DMS114 treated with DMSO at 0.1 percent for 48 hours (cell line): Measurements from ENCODE around the gene PPP2R2B.

Source experiments
- DNase-seq: peaks from one replicate; lab custom pipeline; 2025; ENCODE audit not compliant: unreplicated experiment; lab: John Stamatoyannopoulos, UW

Gene PPP2R2B

DNA sequence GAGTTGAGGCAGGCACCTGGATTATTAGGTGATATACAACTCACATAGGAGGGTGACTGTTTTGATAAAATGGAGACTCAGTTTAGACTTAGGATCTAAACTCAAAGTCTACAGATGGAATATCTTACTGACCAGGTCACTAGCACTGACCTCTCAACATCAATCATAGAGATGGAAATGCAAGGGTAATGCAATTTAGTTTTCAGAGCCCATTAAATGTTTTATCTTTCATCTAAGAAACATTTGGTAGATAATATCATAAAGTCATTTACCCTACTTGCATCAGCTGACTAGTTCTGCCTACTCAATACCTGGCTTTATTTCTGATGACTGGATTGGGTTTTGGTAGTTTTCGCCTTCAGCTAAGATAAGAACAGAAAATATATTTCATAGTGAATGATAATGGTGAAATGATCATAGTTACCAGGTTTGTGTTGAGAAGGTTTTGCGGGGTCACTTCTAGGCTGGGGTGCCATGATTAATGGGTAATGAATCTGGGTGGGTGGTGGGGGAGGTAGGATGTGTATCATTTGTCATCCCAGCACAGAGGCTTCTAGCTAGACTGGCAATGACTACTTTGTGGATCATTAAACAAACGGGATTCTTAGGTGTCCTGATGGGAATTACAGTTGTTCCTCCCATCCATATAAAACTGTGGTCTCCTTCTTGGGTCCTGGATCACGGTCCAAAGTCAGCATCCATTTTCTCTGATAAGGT lies 173.4 kb downstream of the PPP2R2B start:
- DNase-seq = no peak

DNA sequence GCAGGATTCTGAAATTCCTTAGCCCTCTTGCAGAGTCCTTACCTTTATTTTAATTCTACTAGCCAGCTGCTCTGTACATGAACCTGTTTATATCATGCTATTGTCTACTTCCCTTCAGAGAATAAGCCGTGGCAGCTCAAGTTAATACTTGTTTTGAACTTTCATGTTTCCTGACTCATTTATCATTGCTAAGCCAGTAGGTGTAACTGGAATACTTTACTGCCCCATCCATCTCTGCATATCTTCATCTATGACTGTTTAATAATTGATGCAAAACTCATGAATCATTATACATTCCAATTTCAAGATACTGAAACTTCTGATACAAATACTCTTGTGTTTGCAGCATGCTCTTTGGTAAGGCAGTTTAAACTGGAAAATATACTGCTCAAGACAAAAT lies 174.7 kb downstream of the PPP2R2B start:
- DNase-seq = no peak

DNA sequence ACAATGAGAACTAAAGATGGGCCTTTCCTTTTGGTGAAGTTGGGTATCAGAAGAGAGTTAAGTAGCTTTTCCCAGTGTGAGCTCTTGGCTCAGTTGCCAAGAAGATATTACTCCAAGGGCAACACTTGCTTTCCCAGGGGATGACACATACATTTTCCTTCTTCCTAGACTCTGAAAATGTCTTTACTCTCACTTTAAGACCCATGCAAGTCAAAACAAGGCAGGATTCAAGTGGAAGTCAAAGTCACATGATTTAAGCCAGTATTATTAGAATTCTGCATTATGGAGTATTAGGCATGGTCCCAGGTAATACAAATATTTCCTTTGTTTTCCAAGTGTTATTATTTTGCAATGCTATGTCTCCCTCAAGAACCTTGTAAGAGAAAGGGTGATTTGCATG lies 175.1 kb downstream of the PPP2R2B start:
- no peak for DNase-seq

DNA sequence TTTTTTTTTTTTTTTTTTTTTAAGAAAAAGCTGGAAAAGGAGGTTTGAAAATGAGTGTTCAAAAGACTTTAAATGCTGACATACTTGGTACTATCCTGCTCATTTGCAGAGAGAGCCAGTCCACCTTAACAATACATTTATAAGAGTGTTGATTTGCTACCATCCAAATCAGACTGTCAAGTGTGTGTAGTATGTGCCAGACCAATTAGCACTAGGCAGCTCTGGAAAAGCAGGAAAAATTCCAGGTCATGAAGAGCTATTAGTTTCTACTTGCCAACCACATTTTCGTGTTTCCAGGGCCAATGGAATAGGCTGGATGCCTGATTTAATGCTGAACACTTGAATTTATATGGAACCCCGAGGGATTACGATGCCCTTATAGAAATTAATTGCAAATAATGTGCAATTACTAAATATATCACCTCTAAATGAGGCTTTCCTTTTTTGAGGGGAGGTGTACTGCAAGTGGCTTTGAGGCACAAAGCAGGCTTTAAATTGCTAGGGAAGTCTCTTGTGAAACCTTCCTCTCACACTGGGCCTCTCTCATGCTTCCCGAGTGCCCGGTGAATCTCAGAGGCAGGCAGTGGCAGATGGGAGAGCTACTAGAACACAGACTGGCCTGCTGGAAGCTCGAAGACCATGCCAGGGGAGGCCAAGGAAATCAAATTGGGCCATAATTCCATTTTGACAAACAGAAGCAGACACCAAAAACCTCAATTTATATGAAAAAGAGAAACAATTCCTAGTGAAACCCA lies 178.7 kb downstream of the PPP2R2B start:
- DNase-seq = no peak

DNA sequence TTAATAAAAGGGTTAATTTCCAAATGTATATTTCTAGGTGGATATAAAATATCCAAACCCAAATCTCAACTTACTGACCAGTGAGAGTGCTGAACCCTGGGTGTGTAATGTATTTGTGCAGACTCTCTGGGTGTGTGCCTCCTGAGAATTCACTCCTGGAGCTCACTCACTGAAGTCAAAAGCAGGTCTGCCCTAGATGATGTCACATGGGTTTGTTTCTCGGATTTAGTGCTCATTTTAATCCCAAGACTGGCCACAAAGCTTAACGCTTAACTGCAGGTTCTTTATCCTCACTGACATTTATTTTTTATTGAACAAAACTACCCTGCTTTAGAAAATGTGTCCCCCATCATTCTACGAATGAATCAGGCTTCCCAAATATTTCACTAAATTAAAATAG lies 179.4 kb downstream of the PPP2R2B start:
- no peak for DNase-seq

DNA sequence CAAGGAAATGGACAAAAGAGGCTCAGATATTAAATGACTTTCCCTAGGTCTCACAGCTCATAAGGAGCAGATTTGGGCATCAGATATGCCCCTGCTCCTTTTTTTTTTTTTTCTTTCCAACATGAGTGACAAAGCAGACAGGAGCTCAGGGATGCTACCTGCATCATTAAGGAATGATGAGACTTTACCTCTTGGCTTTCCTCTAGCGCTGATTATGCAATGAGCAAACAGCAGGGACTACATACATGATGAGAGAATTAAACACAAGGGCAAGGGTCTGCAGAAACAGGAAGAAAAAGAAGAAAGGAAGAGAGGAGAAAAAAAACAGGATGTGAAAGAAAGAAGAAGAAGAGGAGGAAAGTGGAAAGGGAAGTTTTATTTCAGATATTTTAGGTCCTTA lies 179.9 kb downstream of the PPP2R2B start:
- no peak for DNase-seq

DNA sequence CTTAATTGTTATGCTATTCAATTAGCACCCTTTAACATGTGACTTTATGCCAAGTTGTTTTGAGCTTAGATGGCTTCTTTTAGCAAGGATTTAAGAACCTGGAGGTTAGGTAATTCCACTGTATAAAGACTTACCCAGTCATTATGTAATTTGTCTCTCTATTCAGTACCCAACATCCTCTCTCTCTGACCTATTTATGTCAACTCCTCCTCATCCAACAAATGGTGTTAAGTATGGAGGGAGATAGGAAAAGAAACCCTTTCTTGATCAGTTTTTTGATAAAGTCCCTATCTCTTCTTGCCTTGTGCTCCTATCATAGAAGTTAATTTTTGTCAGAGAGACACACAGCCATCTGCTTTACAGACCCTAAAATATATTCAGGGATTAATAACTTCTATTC lies 181.3 kb downstream of the PPP2R2B start:
- no peak for DNase-seq

DNA sequence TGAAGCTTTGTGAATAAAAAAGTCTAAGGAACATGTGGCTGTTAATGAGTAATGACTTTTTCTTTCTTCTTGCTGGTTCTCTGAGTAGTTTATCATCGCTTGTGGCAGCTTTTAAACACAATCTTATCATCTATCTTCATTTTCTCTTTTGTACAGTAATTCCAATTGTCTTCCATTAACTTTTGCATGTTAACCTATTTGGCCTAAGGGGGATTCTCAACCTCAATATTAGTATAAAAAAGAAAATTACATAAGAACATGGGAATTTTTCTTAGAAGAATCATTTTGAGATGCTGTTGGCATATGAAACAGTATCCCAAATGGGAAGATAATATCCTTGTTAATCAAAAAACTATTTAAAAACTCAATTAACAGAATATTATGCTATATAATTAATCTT lies 182.9 kb downstream of the PPP2R2B start:
- no peak for DNase-seq

DNA sequence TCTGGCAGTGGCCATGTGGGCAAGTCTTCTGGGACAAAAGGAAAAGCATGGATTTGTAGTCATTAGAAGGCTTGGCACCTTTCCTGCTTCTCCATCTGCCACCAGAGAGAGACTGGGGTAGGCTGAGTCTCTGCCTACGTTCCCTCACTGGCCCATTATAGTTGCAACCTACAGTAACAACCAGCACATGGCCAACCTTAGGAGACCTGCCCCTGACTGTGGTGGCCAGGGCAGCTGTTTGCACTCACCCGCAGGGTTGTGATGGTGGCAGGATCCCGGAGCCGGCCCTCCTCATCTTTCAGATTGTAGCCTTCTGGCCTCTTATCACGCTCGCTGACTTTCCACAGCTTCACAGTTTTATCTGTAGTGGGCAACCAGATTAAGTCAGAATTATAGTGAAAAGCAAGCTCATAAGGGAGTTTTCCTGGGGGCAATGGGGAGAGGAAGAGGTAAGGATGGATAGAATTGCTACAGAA lies 187.6 kb downstream of the PPP2R2B start:
- DNase-seq = no peak

DNA sequence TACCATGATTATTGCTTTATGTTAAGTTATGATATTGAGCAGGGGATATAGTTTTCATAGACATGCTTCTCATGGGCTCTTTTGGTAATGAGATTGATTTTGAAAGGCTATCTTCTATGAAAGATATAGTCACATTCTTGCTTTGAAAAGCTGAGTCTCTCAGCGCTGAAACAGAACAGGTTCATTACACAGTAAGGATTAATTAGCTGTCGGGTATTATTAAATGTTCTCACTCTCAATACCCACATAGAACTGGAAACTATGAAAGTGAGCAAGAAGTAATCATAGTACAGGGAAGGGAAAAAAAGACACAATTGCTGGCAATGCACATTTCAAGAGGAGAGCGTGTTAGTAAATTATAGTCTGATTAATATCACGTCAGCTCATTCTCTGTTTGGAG lies 190.9 kb downstream of the PPP2R2B start:
- DNase-seq = no peak

DNA sequence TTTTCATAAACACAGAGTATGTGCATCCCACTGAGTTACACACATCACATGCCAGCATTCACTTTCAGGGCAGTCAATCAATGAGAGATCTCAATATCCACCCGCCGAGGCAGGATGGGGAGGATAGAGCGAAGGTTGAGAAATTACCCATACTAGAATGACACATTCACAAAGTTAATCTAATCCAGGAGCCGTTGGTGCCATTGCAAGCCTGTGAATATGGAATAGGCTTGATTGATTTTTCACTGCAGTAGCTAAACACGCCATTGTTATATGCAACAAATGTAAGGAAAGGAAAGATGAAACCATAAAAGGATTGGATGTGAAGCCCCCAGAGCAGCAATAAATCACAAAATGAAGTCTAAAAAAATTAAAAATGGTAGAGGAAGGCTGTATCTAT lies 194.7 kb downstream of the PPP2R2B start:
- DNase-seq = no peak

DNA sequence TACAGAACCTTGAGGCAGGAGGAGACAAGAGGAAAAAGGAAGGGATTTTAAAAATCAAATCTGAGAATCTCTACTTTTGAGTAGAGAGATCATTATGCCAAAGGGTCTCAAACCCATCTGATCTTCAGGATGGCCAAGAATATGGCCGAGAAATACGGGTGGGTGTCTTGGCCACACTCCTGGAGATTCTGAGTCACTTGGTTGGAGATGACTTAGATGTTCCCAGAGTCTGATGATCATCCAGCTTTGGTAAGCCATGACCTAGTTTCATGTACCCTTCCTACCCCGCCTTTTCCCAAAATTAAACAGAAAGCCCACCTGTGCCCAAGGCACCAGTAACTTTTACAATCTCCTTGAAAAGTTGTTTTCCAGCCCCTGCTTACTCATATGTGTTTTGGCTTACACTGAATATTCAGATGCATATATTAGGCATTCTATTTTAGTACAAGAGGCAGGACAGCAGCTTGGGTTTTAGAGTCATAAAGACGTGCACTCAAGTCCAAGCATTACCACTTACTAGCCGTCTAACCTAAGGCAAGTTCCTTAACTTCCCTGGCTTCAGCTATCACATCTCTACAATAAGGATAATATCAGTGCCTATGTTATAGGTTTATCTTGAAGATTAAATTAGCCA lies 195.5 kb downstream of the PPP2R2B start:
- no peak for DNase-seq

DNA sequence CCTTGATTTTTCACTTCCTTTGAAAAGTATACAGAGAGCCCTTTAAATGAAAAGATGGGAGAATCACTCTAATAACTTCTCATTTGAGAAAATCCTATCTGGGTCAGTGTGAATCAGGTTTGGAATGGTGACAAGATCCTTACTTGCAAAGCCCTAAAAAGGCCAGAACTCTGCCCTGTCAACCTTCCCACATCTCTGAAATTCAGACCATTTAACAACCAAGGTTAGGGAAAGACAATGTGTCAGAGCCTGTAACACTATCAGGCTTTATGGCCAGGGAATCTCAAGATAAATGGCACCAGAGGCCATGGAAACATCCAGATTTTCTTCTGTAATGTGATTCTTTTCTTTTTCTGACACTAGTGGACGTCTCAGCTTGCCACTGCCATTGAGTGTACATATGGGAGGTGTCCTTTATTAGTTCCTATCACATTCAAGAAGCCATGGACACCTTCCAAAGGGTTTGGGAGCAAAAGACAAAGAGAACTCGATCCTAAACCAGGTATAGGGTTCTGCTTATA lies 196.9 kb downstream of the PPP2R2B start:
- no peak for DNase-seq

DNA sequence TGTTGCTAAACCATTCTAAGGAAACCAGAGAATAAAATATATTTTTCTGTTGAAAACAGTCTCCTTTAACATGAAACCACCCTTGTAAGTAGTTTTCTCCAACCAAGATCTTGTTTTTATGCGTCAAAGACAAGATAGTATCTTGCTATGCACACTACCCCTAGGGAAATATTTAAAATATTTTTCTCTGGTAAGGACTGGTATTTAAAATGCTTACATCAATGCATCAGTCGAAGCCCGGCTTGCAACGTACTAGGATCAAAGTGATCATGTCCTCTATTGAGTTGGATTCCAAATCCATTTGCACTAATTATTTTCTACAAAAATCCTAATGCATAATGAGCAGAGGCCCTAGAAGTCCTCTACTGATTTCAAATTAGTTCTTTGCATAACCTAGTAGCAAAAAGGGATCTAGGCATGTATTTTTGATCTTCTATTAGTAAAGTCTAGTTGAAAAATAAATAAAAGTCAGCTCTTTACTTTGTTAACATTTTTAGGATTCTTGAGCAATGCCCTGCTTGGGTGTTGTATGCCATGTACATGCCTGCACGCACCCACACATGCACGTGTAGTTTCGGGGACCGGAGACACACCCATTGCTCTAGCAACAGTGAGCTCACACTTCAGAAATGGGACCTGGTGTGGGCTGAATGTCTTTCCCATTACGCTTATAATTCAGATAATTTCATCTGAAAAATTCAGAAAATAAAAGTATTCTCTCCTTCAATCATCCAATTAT lies 197.5 kb downstream of the PPP2R2B start:
- no peak for DNase-seq

DNA sequence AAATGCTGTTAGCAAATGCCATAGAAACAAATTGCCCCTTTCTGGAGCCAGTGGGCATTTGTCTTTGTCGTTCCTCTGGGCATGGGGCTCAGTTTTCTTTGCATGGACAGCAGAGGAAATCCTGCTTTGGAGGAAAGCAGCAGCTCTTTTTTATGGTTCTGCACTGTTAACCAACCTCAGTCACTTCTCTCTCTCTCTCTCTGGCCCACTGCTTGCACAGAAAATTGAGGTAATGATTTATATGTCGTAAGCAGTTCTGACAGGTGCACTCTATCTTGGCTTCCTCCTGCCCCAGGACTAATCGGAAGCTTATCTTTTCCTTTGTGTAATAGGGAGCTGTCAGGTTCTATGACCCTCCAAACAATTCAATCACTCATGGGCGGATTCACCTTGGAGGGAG lies 202.9 kb downstream of the PPP2R2B start:
- DNase-seq = no peak

DNA sequence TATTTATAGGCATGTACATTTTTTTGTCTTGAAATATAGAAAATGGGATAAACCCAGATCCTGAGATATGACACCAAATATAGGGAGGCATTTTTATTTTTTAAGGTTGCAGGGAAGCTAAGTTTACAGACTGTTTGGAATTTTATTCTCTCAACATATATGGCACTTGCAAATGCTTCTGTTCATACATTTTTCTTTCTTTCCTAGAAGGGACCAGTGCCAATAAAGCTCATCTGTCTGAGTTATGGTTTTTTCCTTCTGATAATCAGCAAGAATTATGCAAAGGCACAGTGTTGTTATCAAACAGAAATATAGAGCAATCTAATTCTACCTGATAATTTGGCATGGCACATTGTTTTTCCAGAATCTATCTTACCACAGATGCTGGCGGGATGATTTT lies 205.7 kb downstream of the PPP2R2B start:
- DNase-seq = no peak

DNA sequence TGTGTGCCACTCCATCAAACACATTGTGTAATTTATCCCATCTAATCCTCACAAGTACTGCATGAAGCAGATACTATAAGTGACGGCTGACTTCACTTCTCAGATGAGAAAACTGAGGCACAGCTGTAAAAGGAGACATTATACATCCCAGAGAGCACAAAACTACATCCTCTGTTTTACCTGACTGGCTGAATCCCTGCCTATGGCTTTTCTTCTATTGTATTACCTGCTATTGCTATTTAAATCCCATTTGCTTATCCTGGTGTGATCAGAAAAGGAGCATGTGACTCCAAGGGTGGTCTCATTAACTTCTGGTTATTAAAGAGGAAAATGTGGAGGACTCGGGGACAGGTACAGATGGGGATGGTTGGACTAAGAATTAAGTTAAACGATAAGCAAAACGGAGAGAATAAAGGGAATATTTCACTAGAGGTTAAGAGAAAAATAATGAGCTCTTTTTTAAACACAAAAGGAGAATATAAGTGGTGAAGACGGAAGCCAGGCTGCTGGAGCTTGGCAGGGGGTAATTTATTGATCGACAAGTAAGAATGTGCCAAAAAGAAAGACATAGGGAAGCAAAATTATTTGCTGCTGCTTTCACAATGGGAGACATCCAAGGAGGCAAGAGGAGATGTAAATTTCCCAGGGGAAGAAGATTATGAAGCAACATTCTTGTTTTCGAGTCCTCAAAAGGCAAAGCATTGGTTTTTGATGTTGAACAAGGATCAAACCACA lies 206.8 kb downstream of the PPP2R2B start:
- no peak for DNase-seq

DNA sequence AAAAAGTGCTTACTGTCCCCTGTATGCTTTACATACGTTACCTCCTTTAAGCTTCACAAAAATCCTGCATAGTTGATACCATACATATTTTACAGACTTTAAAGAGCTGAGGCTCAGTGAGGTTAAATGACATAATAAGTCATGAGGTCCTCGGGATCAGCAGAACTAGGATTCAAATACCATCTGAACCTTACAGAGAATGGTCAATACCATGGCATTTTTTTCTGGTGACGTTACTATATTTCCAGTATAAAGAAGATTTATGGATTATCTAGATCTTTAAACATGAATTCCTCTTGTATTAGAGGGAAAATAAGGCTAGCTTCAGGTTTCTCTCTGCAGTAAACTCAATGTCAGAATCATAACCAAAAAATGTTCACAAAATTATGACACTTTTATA lies 208.9 kb downstream of the PPP2R2B start:
- DNase-seq = no peak

DNA sequence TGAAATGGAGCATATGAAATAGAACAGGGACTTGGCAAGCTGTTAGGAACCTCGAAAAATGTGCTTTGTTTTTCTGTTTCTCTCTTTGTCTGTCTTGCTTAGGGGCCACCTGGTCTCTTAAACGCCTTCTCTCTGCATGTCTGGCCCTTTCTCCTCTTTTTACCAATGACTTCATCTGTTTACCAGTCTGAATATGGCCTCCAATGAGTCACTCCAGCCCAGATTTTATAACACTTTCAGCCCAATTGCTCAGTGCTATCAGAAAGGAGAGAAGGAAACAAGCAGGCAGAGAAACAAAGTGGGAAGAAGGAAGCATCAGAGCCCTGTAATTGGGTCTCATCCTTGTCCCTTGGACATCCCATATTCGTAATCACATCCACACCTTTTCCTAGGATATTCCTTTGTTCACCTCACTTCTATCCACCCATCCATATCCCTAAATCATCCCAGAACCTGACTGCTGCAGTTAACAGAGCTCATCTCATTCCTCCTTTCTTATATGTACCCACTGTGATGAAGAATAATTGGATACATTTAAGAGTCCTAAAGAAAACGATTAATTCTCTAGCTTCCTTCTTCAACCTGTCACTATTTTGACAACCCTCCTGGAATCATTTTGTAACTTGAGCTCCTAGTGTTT lies 210.8 kb downstream of the PPP2R2B start:
- no peak for DNase-seq

DNA sequence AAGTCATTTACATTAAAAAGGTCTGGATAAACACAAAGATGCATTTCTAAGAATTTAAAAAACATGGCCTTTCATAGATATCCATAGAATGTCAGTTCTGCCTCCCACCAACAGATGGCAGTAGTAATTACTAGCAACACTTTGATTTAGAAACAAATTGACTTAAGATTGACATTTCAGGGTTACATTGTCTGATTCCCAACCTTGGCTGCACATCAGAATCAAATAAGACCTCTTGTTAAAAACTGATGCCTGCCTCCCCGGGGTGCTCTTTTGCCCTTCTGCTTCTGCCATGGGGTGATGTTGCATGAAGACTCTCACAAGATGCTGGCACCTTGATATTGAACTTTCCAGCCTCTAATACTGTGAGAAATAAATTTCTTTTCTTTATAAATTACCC lies 216.3 kb downstream of the PPP2R2B start:
- no peak for DNase-seq
